Spleen (tissue), 7 donors: ENCODE data around the gene TANC1.

Experiments
- CTCF ChIP-seq, 11 experiments: fragments of 200-600 bp in 7 of 11; fragments of 450-650 bp in 4 of 11; sonication (generic) in 4 of 11; IDR thresholded peaks in 8 of 11; conservative IDR thresholded peaks in 3 of 11; 1 replicate in 7 of 11; 2 replicates in 4 of 11; pipeline versions ENCODE4 v1.4.0 to v1.8.0; 2016 to 2021; ENCODE audit warnings: antibody characterized with exemption in 11 of 11, inconsistent platforms in 4 of 11, mild to moderate bottlenecking in 1 of 11
- POLR2A ChIP-seq, 3 donors: fragments of 450-650 bp; IDR thresholded peaks; one replicate each; pipeline ENCODE4 v1.5.1; 2017; ENCODE audit warnings: antibody characterized with exemption in 3 of 3, mild to moderate bottlenecking in 1 of 3
- POLR2AphosphoS5 ChIP-seq, 3 donors: sonication (generic); formaldehyde crosslinking; IDR thresholded peaks; one replicate each; pipeline ENCODE4 v1.5.1; 2017; ENCODE audit warnings: antibody characterized with exemption in 3 of 3
- donor health status: DM: no; HTN: no; CAD: no; lungs with moderate emphysema.
- donor health status: DM: no; HTN: no; CAD: no.
- donor health status: DM: no; HTN: no; CAD: no.

- TF ChIP-seq CTCF (IDR thresholded peaks at IDR 0.05 in 8 of 11, conservative IDR thresholded peaks at IDR 0.05 in 3 of 11) (no peak), POLR2AphosphoS5 (IDR thresholded peaks at IDR 0.05) (no peak), POLR2A (IDR thresholded peaks at IDR 0.05) (no peak)
These were observed 36.3 kb upstream of the TANC1 start for GRCh38 chr2:158932131-158932645.
